GM12865 (cell line): ENCODE measurements around the gene XRN2.

Experiments used
- DNase-seq: peaks from one replicate; pipeline ENCODE4 v3.0.0; 2010; ENCODE audit warnings: low read depth
- H3K4me3 ChIP-seq: 2 replicates; pipeline ENCODE4 v1.5.1; 2011; ENCODE audit warnings: mild to moderate bottlenecking, low read depth, low read length, control low read depth
- TF ChIP-seq, protein P1 (sequence below): IDR thresholded peaks from 2 replicates; pipeline ENCODE4 v1.5.1; 2011; ENCODE audit warnings: low read length, control low read depth, low read depth, inconsistent platforms; ENCODE audit not compliant: insufficient read depth; ENCODE audit errors: missing control alignments

Gene XRN2

DNA sequence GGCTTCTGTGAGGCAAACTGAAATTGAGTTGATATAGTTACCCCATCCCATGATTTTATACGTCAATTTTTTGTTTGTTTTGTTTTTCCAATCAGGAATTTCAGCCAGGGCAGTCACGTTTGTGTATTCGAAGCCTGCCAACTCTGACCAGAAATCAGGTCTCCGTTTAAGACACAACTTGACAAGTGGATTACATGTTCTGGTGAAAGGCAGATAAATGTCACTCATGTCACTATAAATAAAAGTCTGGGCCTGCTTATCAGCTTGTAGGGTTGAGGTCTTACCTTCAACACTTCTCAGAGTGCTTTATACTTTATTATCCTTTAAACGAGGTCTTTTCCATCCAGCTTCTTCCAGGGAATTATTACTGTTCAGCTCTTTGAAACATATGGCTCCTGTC is 8.4 kb upstream of the XRN2 start:
- DNase-seq, result no peak
- no peak overlapping the region for H3K4me3 ChIP-seq
- TF ChIP-seq, protein P1, sequence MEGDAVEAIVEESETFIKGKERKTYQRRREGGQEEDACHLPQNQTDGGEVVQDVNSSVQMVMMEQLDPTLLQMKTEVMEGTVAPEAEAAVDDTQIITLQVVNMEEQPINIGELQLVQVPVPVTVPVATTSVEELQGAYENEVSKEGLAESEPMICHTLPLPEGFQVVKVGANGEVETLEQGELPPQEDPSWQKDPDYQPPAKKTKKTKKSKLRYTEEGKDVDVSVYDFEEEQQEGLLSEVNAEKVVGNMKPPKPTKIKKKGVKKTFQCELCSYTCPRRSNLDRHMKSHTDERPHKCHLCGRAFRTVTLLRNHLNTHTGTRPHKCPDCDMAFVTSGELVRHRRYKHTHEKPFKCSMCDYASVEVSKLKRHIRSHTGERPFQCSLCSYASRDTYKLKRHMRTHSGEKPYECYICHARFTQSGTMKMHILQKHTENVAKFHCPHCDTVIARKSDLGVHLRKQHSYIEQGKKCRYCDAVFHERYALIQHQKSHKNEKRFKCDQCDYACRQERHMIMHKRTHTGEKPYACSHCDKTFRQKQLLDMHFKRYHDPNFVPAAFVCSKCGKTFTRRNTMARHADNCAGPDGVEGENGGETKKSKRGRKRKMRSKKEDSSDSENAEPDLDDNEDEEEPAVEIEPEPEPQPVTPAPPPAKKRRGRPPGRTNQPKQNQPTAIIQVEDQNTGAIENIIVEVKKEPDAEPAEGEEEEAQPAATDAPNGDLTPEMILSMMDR, result no peak

DNA sequence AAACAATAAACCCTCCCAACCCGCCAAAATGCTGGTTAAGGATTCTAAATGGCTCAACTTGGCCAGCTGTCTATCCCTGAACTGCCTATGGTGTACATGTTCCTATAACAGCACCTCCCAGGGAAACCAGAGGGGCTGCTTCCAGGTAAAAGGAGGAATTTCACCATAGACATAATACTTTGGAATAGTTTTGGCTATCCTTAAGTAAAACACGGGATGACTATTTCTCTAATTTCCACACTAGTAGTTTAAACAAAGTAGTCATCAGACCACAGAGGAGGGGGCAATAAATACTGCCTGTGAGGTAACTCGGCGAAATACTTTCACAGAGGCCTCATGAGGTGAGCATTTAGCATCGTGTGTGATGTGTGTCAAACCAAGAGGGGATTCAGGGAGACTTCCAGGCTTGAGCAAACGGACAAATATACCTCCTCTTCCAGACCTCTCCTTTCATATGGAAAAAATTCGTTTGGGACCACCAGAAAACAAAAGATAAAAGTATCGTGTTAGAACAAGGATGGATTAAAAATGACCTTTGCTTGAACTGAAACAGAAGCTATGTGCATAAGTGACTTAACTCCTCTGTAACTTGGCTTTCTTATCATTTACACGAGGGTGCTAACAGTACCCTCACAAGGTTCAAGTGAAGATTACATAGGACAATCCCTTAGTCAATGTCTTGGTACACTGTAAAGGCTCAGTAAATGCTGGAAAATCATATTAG is 1.0 kb upstream of the XRN2 start:
- TF ChIP-seq, protein P1, result no peak
- no peak for DNase-seq
- H3K4me3 ChIP-seq, result peak overlapping the region; percentile 97

DNA sequence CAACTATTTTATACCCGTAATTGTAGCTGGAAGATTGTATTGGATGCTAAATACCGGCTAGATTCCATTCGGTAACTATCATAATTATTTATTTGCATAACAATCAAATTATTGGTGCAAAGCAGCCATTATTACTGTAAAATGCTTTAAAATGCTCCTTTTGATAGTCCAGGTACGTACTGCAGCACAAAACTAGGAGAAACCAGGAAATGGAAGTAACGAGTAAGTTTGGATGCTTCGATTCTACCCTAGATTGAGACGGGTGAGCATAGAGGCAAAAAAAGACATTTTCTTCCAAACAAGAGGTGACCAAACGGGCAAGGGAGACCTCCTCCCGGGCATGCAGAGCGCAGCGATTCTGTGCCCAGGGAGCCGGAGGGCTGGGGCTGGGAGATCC is 469 bp upstream of the XRN2 start:
- DNase-seq, result no peak
- TF ChIP-seq, protein P1, result no peak
- peak overlapping the region; percentile 97 for H3K4me3 ChIP-seq

DNA sequence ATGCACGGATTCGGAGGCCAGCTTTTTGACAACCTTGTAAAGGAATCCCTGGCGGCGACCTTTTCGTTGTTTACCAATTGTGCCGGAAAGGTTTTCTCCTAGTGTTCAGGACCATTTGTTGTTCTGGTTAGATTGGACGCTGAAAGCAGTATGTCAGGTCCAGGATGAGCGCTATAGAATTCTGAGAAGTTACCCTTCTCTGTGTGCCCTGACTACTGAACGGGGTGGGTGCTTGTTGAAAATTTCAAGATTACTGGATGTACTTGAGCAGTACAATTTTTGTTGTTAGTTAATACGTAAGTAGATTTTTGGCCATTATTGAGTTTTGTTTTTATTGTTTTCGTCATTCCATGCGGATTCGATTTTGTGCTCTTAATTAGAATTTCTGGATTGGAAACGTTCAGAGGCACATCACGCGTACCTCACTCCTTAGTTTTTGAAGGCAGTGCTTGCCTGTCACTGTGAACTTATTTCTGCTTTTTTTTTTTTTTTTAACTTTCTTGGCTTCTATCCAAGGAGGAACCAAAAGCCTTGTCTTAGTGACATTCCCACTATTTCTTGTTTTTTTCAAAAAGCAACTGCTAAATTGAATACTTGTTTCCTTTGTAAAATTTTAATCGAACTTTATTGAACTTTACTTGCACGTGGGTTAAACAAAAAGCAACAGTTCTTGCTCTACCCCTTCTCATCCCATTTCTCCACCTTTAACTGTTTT is 898 bp downstream of the XRN2 start:
- peak overlapping the region; percentile 97 for H3K4me3 ChIP-seq
- TF ChIP-seq, protein P1, result no peak
- no peak for DNase-seq

DNA sequence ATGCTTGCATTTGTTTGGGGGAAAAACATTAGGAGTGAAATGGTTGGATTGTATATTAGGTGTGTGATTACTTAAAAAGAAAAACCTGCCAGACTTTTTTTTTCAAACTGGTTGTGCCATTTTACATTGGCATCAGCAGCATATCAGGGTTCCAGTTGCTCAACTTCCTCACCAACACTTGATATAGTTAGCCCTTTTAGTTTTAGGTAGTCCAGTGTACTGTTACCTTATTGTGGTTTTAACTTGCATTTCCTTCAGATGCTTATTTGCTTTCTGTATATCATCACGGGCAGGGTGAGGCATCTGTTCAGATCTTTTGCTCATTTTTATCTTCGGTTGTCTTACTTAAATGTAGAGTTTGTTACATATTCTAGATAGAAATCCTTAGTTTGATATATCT is 5.2 kb downstream of the XRN2 start:
- TF ChIP-seq, protein P1, result no peak
- no peak overlapping the region for H3K4me3 ChIP-seq
- no peak for DNase-seq

DNA sequence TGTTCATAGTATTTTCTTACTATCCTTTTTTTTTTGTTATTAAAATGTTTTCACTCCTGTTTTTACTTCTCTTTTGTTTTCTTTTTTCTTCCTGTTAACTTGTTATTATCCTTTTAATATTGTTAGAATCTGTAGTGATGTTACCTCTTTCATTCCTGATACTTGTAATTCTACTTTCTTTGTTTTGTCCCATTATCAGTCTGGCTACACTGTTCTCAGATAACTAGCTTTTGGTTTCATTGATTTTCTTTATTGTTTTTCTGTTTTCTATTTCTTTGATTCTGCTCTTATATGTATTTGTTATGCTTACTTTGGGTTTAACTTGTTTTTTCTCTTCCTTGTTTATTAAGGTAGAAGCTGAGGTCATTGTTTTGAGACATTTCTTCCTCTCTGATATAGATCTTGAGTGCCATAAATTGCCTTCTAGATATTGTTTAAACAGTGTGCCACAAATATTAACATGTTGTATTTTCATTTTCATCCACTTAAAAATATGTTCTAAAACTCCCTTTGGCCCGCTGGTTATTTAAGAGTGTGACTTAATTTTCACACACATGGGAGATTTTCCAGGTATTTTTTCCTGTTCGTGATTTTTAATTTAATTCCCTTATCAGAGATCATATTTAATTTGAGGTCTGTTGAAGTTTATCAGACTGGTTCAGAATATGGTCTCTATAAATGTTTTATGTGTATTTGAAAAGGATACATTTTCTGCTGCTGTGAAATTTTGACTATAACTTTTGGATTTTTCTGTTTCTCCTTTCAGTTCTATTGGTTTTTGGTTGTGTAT is 6.7 kb downstream of the XRN2 start:
- no peak for DNase-seq
- TF ChIP-seq, protein P1, result no peak

More for the DNA sequence above, 6.7 kb downstream of the XRN2 start:
- H3K4me3 ChIP-seq, result no peak overlapping the region
